Limb (tissue), 2 donors: ENCODE results near the gene PPM1M.
"Not testable (repeated sequence)": the region's sequence is repeated elsewhere in the genome, so short reads cannot be mapped to it uniquely, and the experiment has no call there.

Experiments
- DNase-seq, 2 donors: peaks; one replicate each; pipeline ENCODE4 v3.0.0-alpha.2; 2016; ENCODE audit errors: extremely low spot score in 2 of 2

Gene PPM1M

GRCh38 chr3:52277071-52277964 lies 31.8 kb downstream of the PPM1M start:
- peak in 1 of 2 donors; percentile 79 for DNase-seq

- DNase-seq: peak in 1 of 2 donors; percentile 36
These were observed 32.5 kb downstream of the PPM1M start for GRCh38 chr3:52277972-52278509.

GRCh38 chr3:52278510-52279069 lies 33.0 kb downstream of the PPM1M start, which contains the start of gene WDR82:
TSS of gene WDR82 (minus strand) at chr3:52278649. CDS start at chr3:52278361, 288 bp downstream.
- peak; percentile 97 to 99 for DNase-seq

- DNase-seq: no peak
These were observed 34.0 kb downstream of the PPM1M start for GRCh38 chr3:52279596-52279995.

- DNase-seq: peak; percentile 60 to 81
These were observed 34.5 kb downstream of the PPM1M start for GRCh38 chr3:52280050-52280461.

- no peak for DNase-seq
These were observed 36.6 kb downstream of the PPM1M start for GRCh38 chr3:52281981-52282801.

GRCh38 chr3:52283306-52283705 lies 37.7 kb downstream of the PPM1M start:
- no peak for DNase-seq

GRCh38 chr3:52284051-52284450 lies 38.5 kb downstream of the PPM1M start:
- DNase-seq: not testable (repeated sequence)

- DNase-seq: no peak
These were observed 41.2 kb downstream of the PPM1M start for GRCh38 chr3:52286777-52287110.

GRCh38 chr3:52288674-52289073 lies 43.1 kb downstream of the PPM1M start:
- peak in 1 of 2 donors; percentile 27 for DNase-seq

- DNase-seq: peak in 1 of 2 donors; percentile 18
These were observed 43.8 kb downstream of the PPM1M start for GRCh38 chr3:52289338-52289746.

- peak in 1 of 2 donors; percentile 28 for DNase-seq
These were observed 44.4 kb downstream of the PPM1M start for GRCh38 chr3:52289747-52290595.

- peak in 1 of 2 donors; percentile 24 for DNase-seq
These were observed 45.3 kb downstream of the PPM1M start for GRCh38 chr3:52290596-52291507.

- no peak for DNase-seq
These were observed 46.1 kb downstream of the PPM1M start for GRCh38 chr3:52291508-52292181.

- no peak for DNase-seq
These were observed 46.9 kb downstream of the PPM1M start for GRCh38 chr3:52292247-52293065.

GRCh38 chr3:52293491-52294319 lies 48.1 kb downstream of the PPM1M start:
- DNase-seq: no peak
